ENCODE results near the gene PARD3.

PARD3 gene

DNA sequence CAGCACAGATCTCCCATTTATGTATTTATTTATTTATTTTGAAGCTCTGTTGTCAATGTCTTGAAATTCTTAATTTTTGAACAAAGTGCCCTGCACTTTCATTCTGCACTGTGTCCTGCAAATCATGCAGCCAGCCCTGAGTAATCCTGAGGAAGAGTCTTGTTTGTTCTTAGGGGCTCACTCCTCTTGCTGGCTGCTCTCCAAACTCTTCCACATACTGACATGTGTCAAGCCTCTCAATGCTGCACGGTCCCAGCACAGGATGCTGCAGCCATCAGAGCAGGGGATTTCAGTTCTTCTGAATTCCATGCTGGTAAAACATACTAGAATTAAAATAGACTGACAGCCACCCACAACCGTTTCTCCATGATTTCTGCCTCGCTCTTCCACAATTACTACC lies 207.2 kb downstream of the PARD3 start:
- DNase-seq: peak; percentile 64 to 75

DNA sequence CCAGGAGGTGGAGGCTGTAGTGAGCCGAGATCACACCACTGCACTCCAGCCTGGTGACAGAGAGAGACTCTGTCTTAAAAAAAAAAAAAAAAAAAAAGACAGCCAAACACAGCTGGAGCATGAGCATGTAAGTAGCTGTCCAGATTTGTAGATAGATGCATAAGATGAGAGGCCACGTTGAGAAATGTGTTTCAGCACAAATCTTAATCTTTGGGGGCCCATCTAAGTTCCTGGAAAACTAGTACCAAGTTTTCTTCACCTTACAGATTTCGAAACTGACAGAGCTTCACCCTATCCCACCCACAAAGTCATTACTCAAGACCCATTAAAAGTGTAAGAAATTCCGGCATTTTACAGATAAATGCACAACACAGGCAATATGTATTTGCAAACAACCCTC lies 208.2 kb downstream of the PARD3 start:
- DNase-seq: no peak

DNA sequence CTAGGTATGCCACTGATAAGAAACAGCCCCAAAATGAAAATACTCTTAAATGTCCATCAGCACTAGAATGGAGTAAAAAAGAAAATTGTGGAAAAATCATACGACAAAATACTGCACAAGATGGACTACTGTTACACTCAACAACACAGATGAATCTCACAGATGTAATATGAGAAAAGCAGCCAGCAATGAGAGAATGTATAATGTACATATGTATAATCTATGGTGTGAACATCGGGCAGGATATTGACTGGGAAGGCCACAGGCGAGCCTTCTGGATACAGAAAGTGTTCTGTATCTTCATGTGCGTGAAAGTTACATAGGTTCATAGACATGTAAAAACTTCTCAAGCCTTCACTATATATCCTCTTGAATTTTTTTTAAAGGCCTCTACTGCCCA lies 212.6 kb downstream of the PARD3 start:
- no peak for DNase-seq

DNA sequence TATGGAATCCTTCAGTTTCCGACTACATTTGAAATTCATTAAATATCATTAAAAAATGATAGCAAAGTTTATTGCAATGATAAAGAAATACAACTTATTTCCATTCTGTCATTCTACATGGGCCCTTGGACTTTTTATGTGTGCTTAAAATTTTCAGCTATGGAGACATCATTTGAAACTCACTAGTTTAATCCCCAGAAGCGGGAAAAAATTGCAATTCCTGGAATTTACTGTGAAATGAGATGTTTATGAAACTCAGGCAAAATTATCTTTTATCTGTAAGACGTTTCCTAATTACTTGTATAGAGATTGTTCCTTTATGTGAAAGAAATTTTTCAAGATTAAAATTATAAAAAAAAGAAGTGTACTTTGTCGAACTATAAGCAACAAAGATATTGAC lies 213.4 kb downstream of the PARD3 start:
- DNase-seq: no peak

- DNase-seq: no peak
Measured at GRCh38 chr10:34599026-34599795, 215.9 kb downstream of the PARD3 start.

- no peak for DNase-seq
Measured at GRCh38 chr10:34596351-34596750, 218.7 kb downstream of the PARD3 start.

GRCh38 chr10:34593930-34594329 lies 221.2 kb downstream of the PARD3 start:
- DNase-seq: no peak

GRCh38 chr10:34593374-34593890 lies 221.7 kb downstream of the PARD3 start:
- DNase-seq: no peak

DNA sequence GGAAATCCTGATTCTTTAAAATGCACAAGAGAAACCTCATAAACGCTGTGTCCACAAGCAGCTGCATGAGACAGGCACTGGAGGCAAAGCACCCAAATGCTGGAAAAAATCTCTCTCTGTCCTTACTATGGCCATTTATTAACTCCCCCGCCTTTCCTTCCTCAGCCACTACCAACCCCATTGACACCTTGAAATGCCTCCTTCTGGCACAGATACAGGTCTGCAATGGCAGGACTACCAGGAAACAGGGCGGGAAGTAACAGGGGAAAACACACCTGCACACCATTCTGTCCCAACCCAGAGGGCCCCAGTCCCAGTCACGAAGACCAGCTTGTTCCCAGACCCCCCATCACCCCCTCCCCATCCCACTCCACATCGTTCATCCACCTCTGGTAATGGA lies 224.3 kb downstream of the PARD3 start:
- DNase-seq: no peak

- no peak for DNase-seq
Measured at GRCh38 chr10:34589275-34589674, 225.8 kb downstream of the PARD3 start.

DNA sequence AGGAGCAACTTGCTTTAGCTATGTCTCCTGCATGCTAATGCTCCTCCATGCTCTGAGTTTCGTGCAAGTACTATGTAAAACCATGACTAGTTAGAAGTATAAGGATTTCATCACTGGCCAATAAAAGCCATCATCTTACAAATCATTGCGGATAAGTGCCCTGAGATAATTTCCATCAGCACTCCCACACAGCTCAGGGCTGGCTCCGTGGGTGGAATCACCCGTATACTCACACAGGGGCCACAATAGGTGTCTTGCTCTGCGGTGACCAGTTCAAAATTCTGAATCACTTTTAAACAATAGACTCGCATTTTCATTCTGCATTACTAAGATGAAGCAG lies 227.4 kb downstream of the PARD3 start:
- no peak for DNase-seq

GRCh38 chr10:34587002-34587679 lies 228.0 kb downstream of the PARD3 start:
- no peak for DNase-seq

DNA sequence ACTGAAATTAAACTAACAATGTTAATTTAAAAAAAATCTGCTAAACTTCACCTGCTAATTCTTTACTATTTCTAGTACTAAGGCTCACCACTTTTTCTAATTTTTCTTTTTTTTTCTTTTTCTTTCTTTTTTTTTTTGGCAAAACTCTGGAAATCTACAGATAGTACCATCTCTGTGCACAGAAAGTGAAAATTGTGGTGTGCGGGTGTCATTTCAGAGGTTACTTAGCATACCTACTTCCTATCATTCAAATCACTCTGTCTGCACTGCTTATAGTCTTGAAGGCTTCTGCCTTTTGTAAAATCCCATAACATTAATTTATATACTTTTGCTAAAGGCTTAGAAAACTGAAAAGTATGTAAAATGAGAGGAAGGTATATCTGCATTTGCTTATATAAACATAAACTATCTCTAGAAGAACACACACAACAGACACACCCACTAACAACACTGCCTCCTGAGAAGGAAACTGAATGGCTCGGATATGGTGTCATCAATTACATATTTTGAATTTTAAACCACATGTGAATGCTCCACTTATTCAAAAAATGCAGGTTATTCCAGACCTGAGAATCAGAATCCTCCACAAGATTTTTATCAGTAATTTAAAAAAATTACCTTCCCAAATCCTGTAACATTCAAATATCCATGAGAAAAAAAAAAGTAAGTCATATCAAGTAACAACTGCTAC lies 229.5 kb downstream of the PARD3 start:
- no peak for DNase-seq

- no peak for DNase-seq
Measured at GRCh38 chr10:34584164-34584563, 230.9 kb downstream of the PARD3 start.

DNA sequence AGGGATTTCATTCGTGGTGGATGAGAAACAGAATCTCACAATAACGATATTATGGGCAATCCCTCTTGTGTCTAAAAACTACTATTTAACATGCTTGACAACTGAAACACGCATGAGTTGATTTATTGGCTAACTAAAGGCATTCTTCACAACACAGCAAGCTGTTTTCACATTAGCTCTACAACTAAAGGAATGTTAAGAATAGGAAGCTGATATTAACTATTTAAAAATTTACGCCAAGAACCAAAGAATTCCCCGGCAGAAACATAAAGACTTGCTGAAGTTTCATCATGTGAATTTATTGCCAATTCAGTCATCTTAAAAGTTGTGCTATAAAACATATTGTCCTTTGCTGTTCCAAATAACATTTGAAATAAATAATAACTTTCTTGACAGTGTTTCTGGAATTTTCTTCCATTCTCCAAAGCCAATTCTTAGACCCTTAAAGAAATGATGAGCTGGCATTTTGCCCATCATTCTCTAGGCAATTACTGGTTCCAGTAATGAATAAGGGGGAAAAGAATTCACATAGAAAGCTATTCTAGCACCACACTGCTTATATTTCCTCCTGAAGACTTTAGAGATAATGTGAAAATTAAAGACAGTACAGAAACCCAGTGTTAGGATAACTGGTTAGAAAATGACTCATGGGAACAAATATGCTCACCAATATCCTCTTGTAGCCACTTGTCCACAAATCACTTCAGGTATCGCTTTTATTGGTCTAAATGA lies 233.1 kb downstream of the PARD3 start:
- no peak for DNase-seq

GRCh38 chr10:34580643-34581042 lies 234.5 kb downstream of the PARD3 start:
- DNase-seq: no peak

GRCh38 chr10:34580214-34580613 lies 234.9 kb downstream of the PARD3 start:
- DNase-seq: no peak

- no peak for DNase-seq
Measured at GRCh38 chr10:34578468-34578867, 236.6 kb downstream of the PARD3 start.

- peak; percentile 23 to 64 for DNase-seq
Measured at GRCh38 chr10:34576797-34577196, 238.3 kb downstream of the PARD3 start.

GRCh38 chr10:34575882-34576281 lies 239.2 kb downstream of the PARD3 start:
- DNase-seq: no peak

- DNase-seq: no peak
Measured at GRCh38 chr10:34574353-34574934, 240.7 kb downstream of the PARD3 start.

DNA sequence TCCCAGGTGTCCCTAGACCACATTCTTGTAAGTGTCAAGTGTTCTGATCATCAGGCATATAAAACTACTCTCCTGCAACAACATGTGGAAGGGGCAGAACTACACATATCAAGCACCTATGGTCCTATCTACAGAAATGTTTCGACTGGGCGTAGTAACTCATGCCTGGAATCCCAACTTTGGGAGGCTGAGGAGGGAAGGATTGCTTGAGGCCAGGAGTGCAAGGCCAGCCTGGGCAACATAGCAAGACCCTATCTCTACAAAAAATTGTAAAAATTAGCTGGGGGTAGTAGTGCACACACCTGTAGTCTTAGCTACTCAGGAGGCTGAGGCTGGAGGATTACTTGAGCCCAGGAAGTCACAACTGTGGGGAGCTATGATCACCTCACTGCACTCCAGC lies 244.2 kb downstream of the PARD3 start:
- DNase-seq: no peak
